ENCODE measurements around the gene COA1. TPM values are rescaled to one million over a fixed set of nuclear protein-coding genes. Genes with fewer than 3 reads are reported as not detected.
A peak's percentile ranks its signal among the peaks of the same experiment; 100 is the strongest.
"Not testable (repeated sequence)": the region's sequence is repeated elsewhere in the genome, so short reads cannot be mapped to it uniquely, and the experiment has no call there.

The COA1 gene
- total RNA-seq, 1 donor from 2014 or later, result 47.9 TPM

GRCh38 chr7:43629857-43630256 lies 99.5 kb downstream of the COA1 start:
- peaks cover 3% of the 10 kb centered on the region for H3K4me1 ChIP-seq
- peak; percentile 47 for ATAC-seq

GRCh38 chr7:43628431-43628830 lies 100.9 kb downstream of the COA1 start:
- H3K4me3 ChIP-seq, result no peak overlapping the region
- peaks cover 80% of the 10 kb centered on the region for H3K36me3 ChIP-seq
- TF ChIP-seq CTCF (IDR thresholded peaks at IDR 0.05), result no peak
- no peaks in the 10 kb centered on the region for H3K27me3 ChIP-seq
- peaks cover 3% of the 10 kb centered on the region for H3K4me1 ChIP-seq
- no peak for DNase-seq
- ATAC-seq, result no peak
- no peaks in the 10 kb centered on the region for H3K9me3 ChIP-seq
- intact Hi-C loops (cut with DNase I), result no loop called here
- no peak overlapping the region for H3K27ac ChIP-seq

More at GRCh38 chr7:43629857-43630256, 99.5 kb downstream of the COA1 start:
- Histone ChIP-seq H3K9me3 (no peaks in the 10 kb centered on the region), H3K4me3 (no peak overlapping the region), H3K36me3 (peaks cover 67% of the 10 kb centered on the region), H3K27ac (no peak overlapping the region), H3K27me3 (no peaks in the 10 kb centered on the region)
- no peak for DNase-seq
- TF ChIP-seq CTCF (IDR thresholded peaks at IDR 0.05), result no peak
- intact Hi-C loops (cut with DNase I), result no loop called here

- DNase-seq; H3K4me3 ChIP-seq; H3K27ac ChIP-seq; H3K9me3 ChIP-seq; ATAC-seq; H3K4me1 ChIP-seq; intact Hi-C loops (cut with DNase I); H3K27me3 ChIP-seq: not testable (repeated sequence)
- peaks cover 76% of the 10 kb centered on the region for H3K36me3 ChIP-seq
These were observed 101.5 kb downstream of the COA1 start for GRCh38 chr7:43627798-43628197.

GRCh38 chr7:43626695-43627094 lies 102.6 kb downstream of the COA1 start:
- Histone ChIP-seq H3K4me1 (peaks cover 3% of the 10 kb centered on the region), H3K36me3 (peaks cover 70% of the 10 kb centered on the region), H3K4me3 (no peak overlapping the region), H3K27me3 (no peaks in the 10 kb centered on the region), H3K9me3 (no peaks in the 10 kb centered on the region), H3K27ac (peak overlapping the region; percentile 30)
- DNase-seq (no peak), ATAC-seq (peak; percentile 49)
- no peak for TF ChIP-seq CTCF (IDR thresholded peaks at IDR 0.05)
- intact Hi-C loops (cut with DNase I), result no loop called here

- DNase-seq (no peak), ATAC-seq (peak; percentile 47)
- Histone ChIP-seq H3K27me3 (no peaks in the 10 kb centered on the region), H3K36me3 (peaks cover 63% of the 10 kb centered on the region), H3K9me3 (no peaks in the 10 kb centered on the region), H3K4me3 (no peak overlapping the region), H3K4me1 (peaks cover 3% of the 10 kb centered on the region), H3K27ac (peak overlapping the region; percentile 30)
- intact Hi-C loops (cut with DNase I), result no loop called here
- no peak for TF ChIP-seq CTCF (IDR thresholded peaks at IDR 0.05)
These were observed 103.3 kb downstream of the COA1 start for GRCh38 chr7:43625980-43626379.

- DNase-seq (no peak), ATAC-seq (peak; percentile 70)
- intact Hi-C loops (cut with DNase I), result no loop called here
- TF ChIP-seq CTCF (IDR thresholded peaks at IDR 0.05), result no peak
- peaks cover 59% of the 10 kb centered on the region for H3K36me3 ChIP-seq
- no peaks in the 10 kb centered on the region for H3K9me3 ChIP-seq
- H3K27me3 ChIP-seq, result no peaks in the 10 kb centered on the region
- no peak overlapping the region for H3K27ac ChIP-seq
- H3K4me3 ChIP-seq, result no peak overlapping the region
- H3K4me1 ChIP-seq, result peaks cover 3% of the 10 kb centered on the region
These were observed 103.9 kb downstream of the COA1 start for GRCh38 chr7:43625453-43625852.
